ENCODE data around the gene ENOX1.

- TF ChIP-seq CTCF (IDR thresholded peaks at IDR 0.05) (no peak), ZFX (IDR thresholded peaks at IDR 0.05; ENCODE audit: borderline replicate concordance) (no peak)
Measured at GRCh38 chr13:43387880-43388279, 398.9 kb downstream of the ENOX1 start.
